Esophagus muscularis mucosa (tissue), 4 donors: ENCODE measurements around the gene ZFAND2B.

Experiments used
- CTCF ChIP-seq, 3 experiments: fragments of 200-600 bp in 2 of 3; fragments of 450-650 bp in 1 of 3; sonication (generic) in 2 of 3; IDR thresholded peaks; one replicate each; pipeline ENCODE4 v1.5.1; 2017 to 2019; ENCODE audit warnings: antibody characterized with exemption in 3 of 3, mild to moderate bottlenecking in 2 of 3, moderate library complexity in 1 of 3
- EP300 ChIP-seq: sonication (generic); formaldehyde crosslinking; IDR thresholded peaks from one replicate; pipeline ENCODE4 v1.6.1; 2017; ENCODE audit warnings: antibody characterized with exemption
- POLR2A ChIP-seq: fragments of 450-650 bp; IDR thresholded peaks from one replicate; pipeline ENCODE4 v1.6.1; 2017; ENCODE audit warnings: antibody characterized with exemption, moderate library complexity, mild to moderate bottlenecking, low read depth
- POLR2AphosphoS5 ChIP-seq, 2 donors: sonication (generic); formaldehyde crosslinking; IDR thresholded peaks; one replicate each; pipeline ENCODE4 v1.6.1; 2017; ENCODE audit warnings: antibody characterized with exemption in 2 of 2

- no peak for TF ChIP-seq CTCF (IDR thresholded peaks at IDR 0.05)
- no peak for TF ChIP-seq POLR2AphosphoS5 (IDR thresholded peaks at IDR 0.05)
- no peak for TF ChIP-seq POLR2A
- TF ChIP-seq EP300, result no peak
These were observed 38.2 kb downstream of the ZFAND2B start for GRCh38 chr2:219244789-219245147.
